Type B pancreatic cell (in vitro differentiated cells): Measurements from ENCODE around the gene GNG4. TPM values are rescaled to one million over a fixed set of nuclear protein-coding genes. Genes with fewer than 3 reads are reported as not detected.
"Not testable (repeated sequence)": the region's sequence is repeated elsewhere in the genome, so short reads cannot be mapped to it uniquely, and the experiment has no call there.

ENCODE experiments used
- DNase-seq: peaks from one replicate; pipeline ENCODE4 v3.0.0; 2021; ENCODE audit warnings: mixed read lengths; ENCODE audit not compliant: unreplicated experiment; ENCODE audit errors: extremely low spot score
- H3K27ac Mint-ChIP-seq: 2 replicates; pipeline ENCODE4 v1.8.0; 2021; ENCODE audit warnings: mild to moderate bottlenecking, mixed read lengths
- H3K27me3 Mint-ChIP-seq: 2 replicates; pipeline ENCODE4 v1.8.0; 2021; ENCODE audit warnings: mixed read lengths
- H3K36me3 Mint-ChIP-seq: 2 replicates; pipeline ENCODE4 v1.8.0; 2021; ENCODE audit warnings: mixed read lengths
- H3K4me1 Mint-ChIP-seq: one replicate; pipeline ENCODE4 v1.8.0; 2021; ENCODE audit warnings: mixed read lengths; ENCODE audit not compliant: unreplicated experiment
- H3K4me3 Mint-ChIP-seq: 2 replicates; pipeline ENCODE4 v1.8.0; 2021; ENCODE audit warnings: mild to moderate bottlenecking, mixed read lengths
- H3K9me3 Mint-ChIP-seq: 2 replicates; pipeline ENCODE4 v1.8.0; 2021; ENCODE audit warnings: mixed read lengths
- CTCF ChIP-seq: fragments of 200-600 bp; sonication (generic); conservative IDR thresholded peaks from 2 replicates; pipeline ENCODE4 v1.5.0; 2021; ENCODE audit warnings: antibody characterized with exemption, mild to moderate bottlenecking
- total RNA-seq: library from RNA; stranded (reverse); gene quantifications from 2 replicates; pipeline ENCODE4 v1.2.1, GENCODE V29; 2021; ENCODE audit warnings: low replicate concordance

The GNG4 gene
- total RNA-seq, 1 donor from 2014 or later, result 28.5 TPM

DNA sequence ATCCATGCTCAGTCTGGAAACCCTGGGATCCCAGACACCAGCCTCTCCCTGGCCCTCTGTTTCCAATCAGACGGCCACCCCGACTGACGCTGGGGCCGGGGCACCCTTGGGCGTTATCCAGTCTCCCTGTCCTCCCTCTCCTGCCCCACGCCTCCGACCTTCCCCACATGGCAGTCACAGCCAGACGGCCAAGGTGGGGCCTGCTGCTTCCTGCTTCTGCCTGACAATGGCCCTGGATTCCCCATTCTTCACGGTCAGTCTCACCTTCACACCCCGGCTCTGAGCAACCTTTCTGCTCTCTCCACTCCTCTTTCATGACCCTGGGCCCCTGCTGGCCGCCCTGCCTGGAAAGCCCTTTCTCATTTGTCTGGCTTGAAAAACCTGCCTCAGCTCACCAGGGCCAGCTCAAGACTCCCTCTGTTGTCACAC, 6.6 kb downstream of the GNG4 start:
- peak; percentile 64 for DNase-seq
- Mint-ChIP-seq H3K9me3 (no peaks in the 10 kb centered on the region), H3K27me3 (peaks cover 15% of the 10 kb centered on the region), H3K4me1 (peaks cover 23% of the 10 kb centered on the region), H3K36me3 (peaks cover 11% of the 10 kb centered on the region), H3K27ac (peak overlapping the region; percentile 91), H3K4me3 (peak overlapping the region; percentile 50)
- no peak for TF ChIP-seq CTCF

DNA sequence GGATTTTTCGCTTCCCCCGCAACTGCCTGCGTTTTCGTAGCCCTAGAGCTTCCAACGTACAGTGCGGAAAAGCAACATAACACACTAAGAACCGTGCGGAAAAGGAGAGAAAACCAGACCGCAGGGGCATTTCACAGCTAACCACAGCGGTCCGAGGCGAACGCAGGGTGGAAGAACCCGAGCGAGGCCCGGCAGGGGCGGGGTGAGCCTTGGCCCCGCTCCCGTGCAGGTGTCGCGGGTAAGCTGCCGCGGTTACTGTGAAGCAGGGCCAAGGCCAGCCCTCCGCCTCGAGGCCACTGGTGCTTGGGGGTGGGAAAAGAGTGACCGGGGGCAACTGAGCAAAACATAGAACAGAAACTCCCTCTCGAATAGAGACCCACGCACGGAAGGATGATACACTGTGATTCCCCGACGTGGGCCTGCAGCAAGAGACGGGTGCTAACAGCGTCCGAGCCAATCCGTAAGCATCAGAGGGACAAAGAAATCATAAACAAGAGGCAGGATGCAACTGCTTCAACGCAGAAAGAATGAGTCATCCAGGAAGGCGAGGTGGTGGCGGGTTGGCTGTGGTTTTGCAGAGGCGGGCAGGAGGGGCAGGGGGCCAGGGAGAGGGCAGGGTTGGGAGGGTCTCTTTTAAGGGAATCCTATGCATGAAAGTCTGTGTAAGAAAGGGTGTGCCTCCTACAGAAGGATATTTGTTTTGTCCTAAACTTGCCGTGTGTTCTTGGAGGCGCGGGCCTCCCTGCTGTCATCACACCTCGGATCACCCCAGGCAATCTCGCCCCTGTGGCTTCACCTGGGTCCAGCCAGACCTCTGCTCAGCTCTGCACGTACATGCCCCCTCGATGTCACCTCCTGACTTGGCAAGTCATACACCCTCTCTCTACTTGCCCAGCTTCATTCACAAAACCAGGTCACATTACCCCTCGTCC, 7.3 kb downstream of the GNG4 start:
- Mint-ChIP-seq H3K9me3 (no peaks in the 10 kb centered on the region), H3K27me3 (peaks cover 12% of the 10 kb centered on the region), H3K4me1 (peaks cover 23% of the 10 kb centered on the region), H3K36me3 (peaks cover 11% of the 10 kb centered on the region), H3K4me3 (peak overlapping the region; percentile 66), H3K27ac (peak overlapping the region; percentile 91)
- DNase-seq, result peak; percentile 53
- TF ChIP-seq CTCF, result no peak

- Mint-ChIP-seq H3K4me3 (no peak overlapping the region), H3K27ac (no peak overlapping the region), H3K9me3 (no peaks in the 10 kb centered on the region), H3K4me1 (peaks cover 19% of the 10 kb centered on the region), H3K36me3 (peaks cover 5% of the 10 kb centered on the region), H3K27me3 (no peaks in the 10 kb centered on the region)
- no peak for DNase-seq
- TF ChIP-seq CTCF, result no peak
Measured at GRCh38 chr1:235640580-235640979, 9.0 kb downstream of the GNG4 start.

GRCh38 chr1:235639226-235640205, 10.1 kb downstream of the GNG4 start:
- Mint-ChIP-seq H3K4me1 (peaks cover 16% of the 10 kb centered on the region), H3K27me3 (no peaks in the 10 kb centered on the region), H3K9me3 (no peaks in the 10 kb centered on the region), H3K27ac (peak overlapping the region; percentile 71), H3K36me3 (peaks cover 5% of the 10 kb centered on the region), H3K4me3 (no peak overlapping the region)
- DNase-seq, result no peak
- no peak for TF ChIP-seq CTCF

DNA sequence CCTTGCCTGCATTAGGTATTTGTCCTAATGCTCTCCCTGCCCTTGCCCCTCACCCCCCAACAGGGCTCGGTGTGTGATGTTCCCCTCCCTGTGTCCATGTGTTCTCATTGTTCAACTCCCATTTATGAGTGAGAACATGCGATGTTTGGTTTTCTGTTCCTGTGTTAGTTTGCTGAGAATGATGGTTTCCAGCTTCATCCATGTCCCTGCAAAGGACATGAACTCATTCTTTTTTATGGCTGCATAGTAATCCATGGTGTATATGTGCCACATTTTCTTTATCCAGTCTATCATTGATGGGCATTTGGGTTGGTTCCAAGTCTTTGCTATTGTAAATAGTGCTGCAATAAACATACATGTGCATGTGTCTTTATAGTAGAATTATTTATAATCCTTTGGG, 11.0 kb downstream of the GNG4 start:
- peaks cover 15% of the 10 kb centered on the region for H3K4me1 Mint-ChIP-seq
- H3K27me3 Mint-ChIP-seq, H3K36me3 Mint-ChIP-seq, DNase-seq, H3K9me3 Mint-ChIP-seq, H3K4me3 Mint-ChIP-seq: not testable (repeated sequence)
- H3K27ac Mint-ChIP-seq, result peak overlapping the region; percentile 71
